ENCODE measurements around the gene PHF20. TPM values are rescaled to one million over a fixed set of nuclear protein-coding genes. Genes with fewer than 3 reads are reported as not detected.
A peak's percentile ranks its signal among the peaks of the same experiment; 100 is the strongest.

The PHF20 gene
- total RNA-seq, 1 experiment from 2014 or later = 65.8 TPM

GRCh38 chr20:35953387-35954199 is 181.8 kb downstream of the PHF20 start (continued):
- TF ChIP-seq, protein P1, sequence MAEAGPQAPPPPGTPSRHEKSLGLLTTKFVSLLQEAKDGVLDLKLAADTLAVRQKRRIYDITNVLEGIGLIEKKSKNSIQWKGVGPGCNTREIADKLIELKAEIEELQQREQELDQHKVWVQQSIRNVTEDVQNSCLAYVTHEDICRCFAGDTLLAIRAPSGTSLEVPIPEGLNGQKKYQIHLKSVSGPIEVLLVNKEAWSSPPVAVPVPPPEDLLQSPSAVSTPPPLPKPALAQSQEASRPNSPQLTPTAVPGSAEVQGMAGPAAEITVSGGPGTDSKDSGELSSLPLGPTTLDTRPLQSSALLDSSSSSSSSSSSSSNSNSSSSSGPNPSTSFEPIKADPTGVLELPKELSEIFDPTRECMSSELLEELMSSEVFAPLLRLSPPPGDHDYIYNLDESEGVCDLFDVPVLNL (CRISPR knock-in tag; IDR thresholded peaks at IDR 0.05; ENCODE audit: borderline replicate concordance, low read depth) = no peak
- TF ChIP-seq MLX (CRISPR knock-in tag; IDR thresholded peaks at IDR 0.05) (0 out of 2 replicates have a peak, but pooled peaks have one; percentile 60), ATF1 (CRISPR knock-in tag; IDR thresholded peaks at IDR 0.05) (peak; percentile 70; the same call in 1 of the 2 replicates), CREM (CRISPR knock-in tag; IDR thresholded peaks at IDR 0.05) (0 out of 2 replicates have a peak, but pooled peaks have one; percentile 21)
- TF ChIP-seq, protein P2, sequence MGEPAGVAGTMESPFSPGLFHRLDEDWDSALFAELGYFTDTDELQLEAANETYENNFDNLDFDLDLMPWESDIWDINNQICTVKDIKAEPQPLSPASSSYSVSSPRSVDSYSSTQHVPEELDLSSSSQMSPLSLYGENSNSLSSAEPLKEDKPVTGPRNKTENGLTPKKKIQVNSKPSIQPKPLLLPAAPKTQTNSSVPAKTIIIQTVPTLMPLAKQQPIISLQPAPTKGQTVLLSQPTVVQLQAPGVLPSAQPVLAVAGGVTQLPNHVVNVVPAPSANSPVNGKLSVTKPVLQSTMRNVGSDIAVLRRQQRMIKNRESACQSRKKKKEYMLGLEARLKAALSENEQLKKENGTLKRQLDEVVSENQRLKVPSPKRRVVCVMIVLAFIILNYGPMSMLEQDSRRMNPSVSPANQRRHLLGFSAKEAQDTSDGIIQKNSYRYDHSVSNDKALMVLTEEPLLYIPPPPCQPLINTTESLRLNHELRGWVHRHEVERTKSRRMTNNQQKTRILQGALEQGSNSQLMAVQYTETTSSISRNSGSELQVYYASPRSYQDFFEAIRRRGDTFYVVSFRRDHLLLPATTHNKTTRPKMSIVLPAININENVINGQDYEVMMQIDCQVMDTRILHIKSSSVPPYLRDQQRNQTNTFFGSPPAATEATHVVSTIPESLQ (CRISPR knock-in tag; IDR thresholded peaks at IDR 0.05) = no peak

GRCh38 chr20:35954200-35954906 is 182.5 kb downstream of the PHF20 start, which contains the start of gene SCAND1:
Gene SCAND1, minus strand, starts transcription at chr20:35954502. Its CDS starts 218 bp downstream, at chr20:35954284.
- H3K4me3 Mint-ChIP-seq = peak within 1 kb of the TSS; percentile 98
- H3K4me1 Mint-ChIP-seq = peaks cover 10% of the 10 kb centered on the region
- peak; percentile 96 for DNase-seq (ENCODE audit: low spot score)
- peaks cover 6% of the 10 kb centered on the region for H3K9me3 Mint-ChIP-seq
- peaks cover 3% of the 10 kb centered on the region for H3K27me3 Mint-ChIP-seq (ENCODE audit: low read depth)
- H3K36me3 Mint-ChIP-seq = peaks cover 5% of the 10 kb centered on the region; the same call in 1 of the 2 replicates
- ChIA-PET CTCF (interaction anchor here (0.6 to 4.6 kb wide), 76 partner anchors 8 to 501 kb away, joined by 3 to 103 read pairs (median 5); partner anchors contain the start of genes CNBD2, CPNE1, ERGIC3 and RBM12), POLR2A (interaction anchor here (0.6 to 2.4 kb wide), 24 partner anchors 13 to 1294 kb away, joined by 3 to 30 read pairs (median 5); partner anchors contain the start of genes CEP250, CNBD2, ERGIC3 and NFS1)
- ATAC-seq = peak; percentile 96
- peak within 1 kb of the TSS; percentile 99 for H3K27ac Mint-ChIP-seq
- TF ChIP-seq NR3C1 (CRISPR knock-in tag; conservative IDR thresholded peaks at IDR 0.05; ENCODE audit: low read depth) (0 out of 2 replicates have a peak, but pooled peaks have one; percentile 10), SMAD4 (CRISPR knock-in tag; IDR thresholded peaks at IDR 0.05) (no peak), SP1 (CRISPR knock-in tag; conservative IDR thresholded peaks at IDR 0.05) (peak; percentile 80), ETV6 (CRISPR knock-in tag; IDR thresholded peaks at IDR 0.05) (peak; percentile 81), CREB1 (CRISPR knock-in tag; IDR thresholded peaks at IDR 0.05) (no peak), E2F5 (CRISPR knock-in tag; IDR thresholded peaks at IDR 0.05) (peak; percentile 32; the same call in 1 of the 2 replicates), ZBTB21 (CRISPR knock-in tag; IDR thresholded peaks at IDR 0.05; ENCODE audit: borderline replicate concordance) (0 out of 2 replicates have a peak, but pooled peaks have one; percentile 64), AR (CRISPR knock-in tag; IDR thresholded peaks at IDR 0.05) (no peak), ZNF671 (CRISPR knock-in tag; IDR thresholded peaks at IDR 0.05) (no peak), USF1 (CRISPR knock-in tag; IDR thresholded peaks at IDR 0.05) (peak; percentile 37), NR2C2 (CRISPR knock-in tag; IDR thresholded peaks at IDR 0.05) (peak; percentile 46; the same call in 1 of the 2 replicates), ZNF232 (CRISPR knock-in tag; IDR thresholded peaks at IDR 0.05) (peak; percentile 87)
- TF ChIP-seq, protein P3, sequence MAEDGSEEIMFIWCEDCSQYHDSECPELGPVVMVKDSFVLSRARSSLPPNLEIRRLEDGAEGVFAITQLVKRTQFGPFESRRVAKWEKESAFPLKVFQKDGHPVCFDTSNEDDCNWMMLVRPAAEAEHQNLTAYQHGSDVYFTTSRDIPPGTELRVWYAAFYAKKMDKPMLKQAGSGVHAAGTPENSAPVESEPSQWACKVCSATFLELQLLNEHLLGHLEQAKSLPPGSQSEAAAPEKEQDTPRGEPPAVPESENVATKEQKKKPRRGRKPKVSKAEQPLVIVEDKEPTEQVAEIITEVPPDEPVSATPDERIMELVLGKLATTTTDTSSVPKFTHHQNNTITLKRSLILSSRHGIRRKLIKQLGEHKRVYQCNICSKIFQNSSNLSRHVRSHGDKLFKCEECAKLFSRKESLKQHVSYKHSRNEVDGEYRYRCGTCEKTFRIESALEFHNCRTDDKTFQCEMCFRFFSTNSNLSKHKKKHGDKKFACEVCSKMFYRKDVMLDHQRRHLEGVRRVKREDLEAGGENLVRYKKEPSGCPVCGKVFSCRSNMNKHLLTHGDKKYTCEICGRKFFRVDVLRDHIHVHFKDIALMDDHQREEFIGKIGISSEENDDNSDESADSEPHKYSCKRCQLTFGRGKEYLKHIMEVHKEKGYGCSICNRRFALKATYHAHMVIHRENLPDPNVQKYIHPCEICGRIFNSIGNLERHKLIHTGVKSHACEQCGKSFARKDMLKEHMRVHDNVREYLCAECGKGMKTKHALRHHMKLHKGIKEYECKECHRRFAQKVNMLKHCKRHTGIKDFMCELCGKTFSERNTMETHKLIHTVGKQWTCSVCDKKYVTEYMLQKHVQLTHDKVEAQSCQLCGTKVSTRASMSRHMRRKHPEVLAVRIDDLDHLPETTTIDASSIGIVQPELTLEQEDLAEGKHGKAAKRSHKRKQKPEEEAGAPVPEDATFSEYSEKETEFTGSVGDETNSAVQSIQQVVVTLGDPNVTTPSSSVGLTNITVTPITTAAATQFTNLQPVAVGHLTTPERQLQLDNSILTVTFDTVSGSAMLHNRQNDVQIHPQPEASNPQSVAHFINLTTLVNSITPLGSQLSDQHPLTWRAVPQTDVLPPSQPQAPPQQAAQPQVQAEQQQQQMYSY (CRISPR knock-in tag; IDR thresholded peaks at IDR 0.05) = no peak
- TF ChIP-seq, protein P4, sequence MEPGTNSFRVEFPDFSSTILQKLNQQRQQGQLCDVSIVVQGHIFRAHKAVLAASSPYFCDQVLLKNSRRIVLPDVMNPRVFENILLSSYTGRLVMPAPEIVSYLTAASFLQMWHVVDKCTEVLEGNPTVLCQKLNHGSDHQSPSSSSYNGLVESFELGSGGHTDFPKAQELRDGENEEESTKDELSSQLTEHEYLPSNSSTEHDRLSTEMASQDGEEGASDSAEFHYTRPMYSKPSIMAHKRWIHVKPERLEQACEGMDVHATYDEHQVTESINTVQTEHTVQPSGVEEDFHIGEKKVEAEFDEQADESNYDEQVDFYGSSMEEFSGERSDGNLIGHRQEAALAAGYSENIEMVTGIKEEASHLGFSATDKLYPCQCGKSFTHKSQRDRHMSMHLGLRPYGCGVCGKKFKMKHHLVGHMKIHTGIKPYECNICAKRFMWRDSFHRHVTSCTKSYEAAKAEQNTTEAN (CRISPR knock-in tag; IDR thresholded peaks at IDR 0.05) = peak; percentile 75; the same call in 1 of the 2 replicates
